Upper lobe of right lung (tissue), 1 donor: ENCODE measurements around the gene TMEM14B. TPM values are rescaled to one million over a fixed set of nuclear protein-coding genes. Genes with fewer than 3 reads are reported as not detected.
"Not testable (repeated sequence)": the region's sequence is repeated elsewhere in the genome, so short reads cannot be mapped to it uniquely, and the experiment has no call there.

Experiments
- ATAC-seq: fragments of 200-7000 bp; cut with Tn5 transposase; one replicate; pipeline ENCODE4 v1.9.1; 2020; ENCODE audit warnings: mild to moderate bottlenecking, moderate library complexity
- DNase-seq: peaks from one replicate; pipeline ENCODE4 v3.0.0-alpha.2; 2020
- H3K27ac ChIP-seq: fragments of 200-600 bp; one replicate; pipeline ENCODE4 v1.8.0; 2022
- H3K27me3 ChIP-seq: fragments of 200-600 bp; one replicate; pipeline ENCODE4 v1.8.0; 2022; ENCODE audit warnings: mild to moderate bottlenecking
- H3K36me3 ChIP-seq: fragments of 200-600 bp; one replicate; pipeline ENCODE4 v1.8.0; 2022
- H3K4me1 ChIP-seq: fragments of 200-600 bp; one replicate; pipeline ENCODE4 v1.8.0; 2022
- H3K4me3 ChIP-seq: fragments of 200-600 bp; one replicate; pipeline ENCODE4 v1.8.0; 2022; ENCODE audit warnings: mild to moderate bottlenecking
- H3K9me3 ChIP-seq: fragments of 200-600 bp; one replicate; pipeline ENCODE4 v1.8.0; 2022
- intact Hi-C: fragments of 100-400 bp; cut with DNase I; formaldehyde crosslinking; loops from one replicate; pipeline ENCODE4 v1.11.0; 2022
- long read RNA-seq: library from polyadenylated mRNA; unstranded; transcript quantifications from one replicate; pipeline ENCODE4 v2.0.0, GENCODE V29; 2021
- total RNA-seq: library from RNA; stranded (reverse); fragmentation: NEBNext Ultra II Directional; extraction: Animal tissue kit (Norgen Biotek cat#: 25700); gene quantifications from one replicate; pipeline ENCODE4 v1.2.1, GENCODE V29; 2021
- TF ChIP-seq, protein P1 (sequence below): fragments of 200-600 bp; IDR thresholded peaks from one replicate; pipeline ENCODE4 v1.8.0; 2022; ENCODE audit warnings: antibody characterized with exemption
- donor health status: DM: no; HTN: yes; CAD: no; lungs with severe emphysema.

TMEM14B gene
- total RNA-seq: 50.1 TPM
- long read RNA-seq, transcript TMEM14B-202 (6 exons, 975 nt): major isoform, 33 of 44 reads
- long read RNA-seq, partial matches to known transcripts: 0 of 44 reads
- long read RNA-seq, other reads (novel, unspliced or antisense): 9 of 44 reads

GRCh38 chr6:10747251-10747972 lies at the start of gene TMEM14B:
TSS of gene TMEM14B (plus strand) at chr6:10747805. CDS start at chr6:10749246, 1,441 bp downstream.
- Histone ChIP-seq H3K9me3 (no peaks in the 10 kb centered on the region), H3K27ac (peak within 1 kb of the TSS; percentile 73), H3K4me3 (peak within 1 kb of the TSS; percentile 69), H3K27me3 (no peaks in the 10 kb centered on the region), H3K4me1 (peaks cover 18% of the 10 kb centered on the region), H3K36me3 (peaks cover 27% of the 10 kb centered on the region)
- DNase-seq (peak; percentile 100), ATAC-seq (peak; percentile 99)
- intact Hi-C loops: no loop called here
- TF ChIP-seq, protein P1, sequence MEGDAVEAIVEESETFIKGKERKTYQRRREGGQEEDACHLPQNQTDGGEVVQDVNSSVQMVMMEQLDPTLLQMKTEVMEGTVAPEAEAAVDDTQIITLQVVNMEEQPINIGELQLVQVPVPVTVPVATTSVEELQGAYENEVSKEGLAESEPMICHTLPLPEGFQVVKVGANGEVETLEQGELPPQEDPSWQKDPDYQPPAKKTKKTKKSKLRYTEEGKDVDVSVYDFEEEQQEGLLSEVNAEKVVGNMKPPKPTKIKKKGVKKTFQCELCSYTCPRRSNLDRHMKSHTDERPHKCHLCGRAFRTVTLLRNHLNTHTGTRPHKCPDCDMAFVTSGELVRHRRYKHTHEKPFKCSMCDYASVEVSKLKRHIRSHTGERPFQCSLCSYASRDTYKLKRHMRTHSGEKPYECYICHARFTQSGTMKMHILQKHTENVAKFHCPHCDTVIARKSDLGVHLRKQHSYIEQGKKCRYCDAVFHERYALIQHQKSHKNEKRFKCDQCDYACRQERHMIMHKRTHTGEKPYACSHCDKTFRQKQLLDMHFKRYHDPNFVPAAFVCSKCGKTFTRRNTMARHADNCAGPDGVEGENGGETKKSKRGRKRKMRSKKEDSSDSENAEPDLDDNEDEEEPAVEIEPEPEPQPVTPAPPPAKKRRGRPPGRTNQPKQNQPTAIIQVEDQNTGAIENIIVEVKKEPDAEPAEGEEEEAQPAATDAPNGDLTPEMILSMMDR: no peak

- DNase-seq (no peak), ATAC-seq (no peak)
- H3K9me3 ChIP-seq: no peaks in the 10 kb centered on the region
- no peak overlapping the region for H3K4me3 ChIP-seq
- no peak overlapping the region for H3K27ac ChIP-seq
- TF ChIP-seq, protein P1: no peak
- H3K4me1 ChIP-seq: no peaks in the 10 kb centered on the region
- intact Hi-C loops: no loop called here
- peaks cover 17% of the 10 kb centered on the region for H3K36me3 ChIP-seq
- no peaks in the 10 kb centered on the region for H3K27me3 ChIP-seq
These were observed 33.6 kb upstream of the TMEM14B start for GRCh38 chr6:10713962-10714361.

DNA sequence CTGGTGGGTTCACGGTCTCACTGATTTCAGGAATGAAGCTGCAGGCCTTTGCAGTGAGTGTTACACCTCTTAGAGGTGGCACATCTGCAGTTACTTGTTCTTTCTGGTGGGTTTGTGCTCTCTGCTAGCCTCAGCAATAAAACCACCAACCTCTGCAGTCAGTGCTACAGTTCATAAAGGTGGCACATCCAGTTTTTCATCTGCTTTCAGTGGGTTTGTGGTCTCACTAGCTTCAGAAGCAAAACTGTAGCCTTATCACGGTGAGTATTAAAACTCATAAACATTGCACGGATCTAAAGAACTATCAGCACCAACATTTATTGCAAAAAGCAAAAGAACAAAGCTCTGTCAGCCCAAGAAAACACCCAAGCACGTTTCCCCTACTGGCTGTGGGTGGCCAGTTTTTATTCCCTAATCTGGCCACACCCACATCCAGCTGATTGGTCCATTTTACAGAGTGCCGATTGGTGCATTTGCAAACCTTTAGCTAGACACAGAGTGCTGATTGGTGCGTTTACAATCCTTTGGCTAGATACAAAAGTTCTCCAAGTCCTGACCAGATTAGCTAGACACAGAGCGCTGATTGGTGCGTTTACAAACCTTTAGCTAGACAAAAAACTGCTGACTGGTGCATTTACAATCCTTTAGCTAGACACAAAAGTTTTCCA lies 28.2 kb upstream of the TMEM14B start:
- Histone ChIP-seq H3K4me1 (peaks cover 10% of the 10 kb centered on the region), H3K27me3 (no peaks in the 10 kb centered on the region), H3K27ac (peak overlapping the region; percentile 88), H3K36me3 (no peaks in the 10 kb centered on the region), H3K4me3 (peak overlapping the region; percentile 64), H3K9me3 (no peaks in the 10 kb centered on the region)
- TF ChIP-seq, protein P1: no peak
- intact Hi-C loops: no loop called here
- ATAC-seq: no peak
- no peak for DNase-seq

DNA sequence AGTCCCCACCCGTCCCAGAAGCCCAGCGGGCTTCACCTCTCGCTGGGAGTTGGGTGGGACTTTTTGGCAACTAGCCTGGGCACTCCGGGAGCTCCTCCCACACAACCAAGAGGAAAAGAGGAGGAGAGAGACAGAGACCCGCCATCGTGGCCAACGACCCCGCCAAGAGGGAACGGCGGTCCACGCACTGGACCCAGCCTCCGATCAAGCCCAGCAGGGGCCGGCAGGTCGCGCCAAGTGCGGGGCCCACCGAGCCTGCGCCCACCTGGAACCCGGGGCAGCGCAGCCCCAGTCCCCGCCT lies 27.7 kb upstream of the TMEM14B start:
- DNase-seq (peak; percentile 64), ATAC-seq (no peak)
- H3K4me1 ChIP-seq: peaks cover 15% of the 10 kb centered on the region
- H3K4me3 ChIP-seq: peak overlapping the region; percentile 64
- peaks cover 2% of the 10 kb centered on the region for H3K36me3 ChIP-seq
- H3K27ac ChIP-seq: peak overlapping the region; percentile 88
- no peaks in the 10 kb centered on the region for H3K27me3 ChIP-seq
- no peaks in the 10 kb centered on the region for H3K9me3 ChIP-seq
- TF ChIP-seq, protein P1: no peak
- intact Hi-C loops: no loop called here

DNA sequence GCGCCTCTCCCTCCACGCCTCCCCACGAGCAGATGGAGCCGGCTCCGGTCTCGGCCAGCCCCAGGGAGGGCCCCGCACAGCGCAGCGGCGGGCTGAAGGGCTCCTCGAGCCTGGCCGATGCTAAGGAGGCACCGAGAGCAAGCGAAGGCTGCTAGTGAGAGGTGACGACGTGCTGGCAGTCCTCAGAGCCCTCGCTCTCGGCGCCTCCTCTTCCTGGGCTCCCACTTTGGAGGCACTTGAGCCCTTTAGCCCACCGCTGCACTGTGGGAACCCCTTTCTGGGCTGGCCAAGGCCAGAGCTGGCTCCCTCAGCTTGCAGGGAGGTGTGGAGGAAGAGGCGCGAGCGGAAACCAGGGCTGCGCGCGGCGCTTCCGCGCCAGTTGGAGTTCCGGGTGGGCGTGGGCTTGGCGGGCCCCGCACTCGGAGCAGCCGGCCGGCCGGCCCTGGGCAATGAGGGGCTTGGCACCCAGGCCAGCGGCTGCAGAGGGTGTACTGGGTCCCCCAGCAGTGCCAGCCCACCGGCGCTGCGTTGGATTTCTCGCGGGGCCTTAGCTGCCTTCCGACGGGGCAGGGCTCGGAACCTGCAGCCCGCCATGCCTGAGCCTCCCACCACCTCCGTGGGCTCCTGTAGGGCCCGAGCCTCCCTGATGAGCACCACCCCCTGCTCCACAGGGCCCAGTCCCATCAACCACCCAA lies 27.2 kb upstream of the TMEM14B start:
- DNase-seq (peak; percentile 80), ATAC-seq (peak; percentile 38)
- H3K4me3 ChIP-seq: peak overlapping the region; percentile 64
- TF ChIP-seq, protein P1: no peak
- no peaks in the 10 kb centered on the region for H3K27me3 ChIP-seq
- intact Hi-C loops: no loop called here
- no peaks in the 10 kb centered on the region for H3K9me3 ChIP-seq
- peaks cover 15% of the 10 kb centered on the region for H3K4me1 ChIP-seq
- H3K27ac ChIP-seq: peak overlapping the region; percentile 88
- peaks cover 7% of the 10 kb centered on the region for H3K36me3 ChIP-seq

DNA sequence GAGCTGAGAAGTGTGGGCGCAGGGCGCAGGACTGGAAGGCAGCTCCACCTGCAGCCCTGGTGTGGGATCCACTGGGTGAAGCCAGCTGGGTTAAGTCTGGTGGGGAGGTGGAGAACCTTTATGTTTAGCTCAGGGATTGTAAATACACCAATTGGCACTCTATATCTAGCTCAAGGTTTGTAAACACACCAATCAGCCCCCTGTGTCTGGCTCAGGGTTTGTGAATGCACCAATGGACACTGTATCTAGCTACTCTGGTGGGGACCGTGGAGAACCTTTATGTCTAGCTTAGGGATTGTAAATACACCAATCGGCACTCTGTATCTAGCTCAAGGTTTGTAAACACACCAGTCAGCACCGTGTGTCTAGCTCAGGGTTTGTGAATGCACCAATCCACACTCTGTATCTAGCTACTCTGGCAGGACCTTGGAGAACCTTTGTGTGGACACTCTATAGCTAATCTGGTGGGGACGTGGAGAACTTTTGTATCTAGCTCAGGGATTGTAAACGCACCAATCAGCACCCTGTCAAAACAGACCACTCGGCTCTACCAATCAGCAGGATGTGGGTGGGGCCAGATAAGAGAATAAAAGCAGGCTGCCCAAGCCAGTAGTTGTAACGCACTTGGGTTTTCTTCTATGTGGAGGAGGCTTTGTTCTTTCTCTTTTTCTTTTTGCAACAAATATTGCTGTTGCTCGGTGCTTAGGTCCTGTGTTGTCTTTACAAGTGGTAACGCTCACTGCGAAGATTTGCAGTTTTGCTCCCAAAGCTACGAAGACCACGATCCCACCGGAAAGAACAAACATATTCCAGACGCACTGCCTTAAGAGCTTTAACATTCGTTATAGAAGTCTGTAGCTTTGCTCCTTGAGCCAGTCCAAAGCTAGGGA lies 26.4 kb upstream of the TMEM14B start:
- Histone ChIP-seq H3K27ac (peak overlapping the region; percentile 88), H3K4me3 (peak overlapping the region; percentile 64), H3K36me3 (peaks cover 14% of the 10 kb centered on the region), H3K4me1 (peaks cover 15% of the 10 kb centered on the region)
- ATAC-seq, DNase-seq, intact Hi-C loops, H3K27me3 ChIP-seq, H3K9me3 ChIP-seq: not testable (repeated sequence)
